B cell (primary cell): Measurements from ENCODE around the gene SOX18. TPM values are rescaled to one million over a fixed set of nuclear protein-coding genes. Genes with fewer than 3 reads are reported as not detected.

Source experiments
- ATAC-seq: fragments of 200-7000 bp; cut with Tn5 transposase; one replicate; pipeline ENCODE4 v1.10.0; 2021; ENCODE audit warnings: low read depth, mild to moderate bottlenecking, moderate number of reproducible peaks, moderate library complexity
- CTCF ChIA-PET: fragments of 350-600 bp; sonication (Branson Sonifier 250); formaldehyde crosslinking; loops from one replicate; lab custom pipeline; 2021; ENCODE audit warnings: antibody characterized with exemption, inconsistent platforms; lab: Charles Lee
- POLR2A ChIA-PET: fragments of 350-600 bp; sonication (Branson Sonifier 250); formaldehyde crosslinking; loops from one replicate; lab custom pipeline; 2021; ENCODE audit warnings: antibody characterized with exemption; lab: Charles Lee
- DNase-seq: peaks from one replicate; pipeline ENCODE4 v3.0.0; 2013
- H2AFZ ChIP-seq: 2 replicates; pipeline ENCODE4 v1.6.1; 2012; ENCODE audit warnings: mild to moderate bottlenecking, low read depth, low read length; ENCODE audit not compliant: insufficient read depth, poor library complexity, severe bottlenecking
- H3K27ac ChIP-seq, 2 donors: 1 replicate in 1 of 2; 2 replicates in 1 of 2; pipeline ENCODE4 v1.5.1; 2012 to 2013; ENCODE audit warnings: low read length in 2 of 2, mild to moderate bottlenecking in 2 of 2, moderate library complexity in 1 of 2
- H3K27me3 ChIP-seq, 4 experiments: fragments of 200-600 bp in 1 of 4; sonication (generic) in 1 of 4; replicated peaks in 1 of 4; 1 replicate in 2 of 4; 2 replicates in 2 of 4; pipeline versions ENCODE4 v1.6.1 to v1.7.0; 2013 to 2016; ENCODE audit warnings: low read length in 3 of 4, mild to moderate bottlenecking in 2 of 4, mixed read lengths in 1 of 4, moderate library complexity in 1 of 4; ENCODE audit not compliant: insufficient read depth in 4 of 4, control insufficient read depth in 3 of 4; ENCODE audit errors: control extremely low read depth in 1 of 4
- H3K36me3 ChIP-seq, 2 experiments: replicated peaks in 1 of 2; 1 replicate in 1 of 2; 2 replicates in 1 of 2; pipeline versions ENCODE4 v1.6.1 to v1.7.1; 2013; ENCODE audit warnings: low read length in 1 of 2; ENCODE audit not compliant: insufficient read depth in 2 of 2, control insufficient read depth in 1 of 2; ENCODE audit errors: control extremely low read depth in 1 of 2, extremely low read depth in 1 of 2
- H3K4me1 ChIP-seq, 2 donors: fragments of 200-600 bp in 1 of 2; sonication (generic) in 1 of 2; 1 replicate in 1 of 2; 2 replicates in 1 of 2; pipeline versions ENCODE4 v1.5.1 to v1.6.1; 2013 to 2017; ENCODE audit warnings: low read length in 2 of 2; ENCODE audit not compliant: control insufficient read depth in 2 of 2, insufficient read depth in 2 of 2
- H3K4me2 ChIP-seq: replicated peaks from 2 replicates; pipeline ENCODE3; 2012; ENCODE audit warnings: mild to moderate bottlenecking, low read depth, low read length; ENCODE audit not compliant: poor library complexity, severe bottlenecking
- H3K4me3 ChIP-seq, 5 experiments: fragments of 200-600 bp in 1 of 5; sonication (generic) in 1 of 5; 1 replicate in 3 of 5; 2 replicates in 2 of 5; pipeline versions ENCODE4 v1.5.1 to v1.7.0; 2011 to 2016; ENCODE audit warnings: low read length in 4 of 5, mild to moderate bottlenecking in 4 of 5, low read depth in 2 of 5, control low read depth in 1 of 5, moderate library complexity in 1 of 5; ENCODE audit not compliant: insufficient read depth in 1 of 5; ENCODE audit errors: control extremely low read depth in 1 of 5, extremely low read depth in 1 of 5
- H3K79me2 ChIP-seq: fragments of 200-600 bp; sonication (generic); one replicate; pipeline ENCODE4 v1.6.0; 2016; ENCODE audit warnings: low read length; ENCODE audit not compliant: control insufficient read depth, insufficient read depth
- H3K9ac ChIP-seq: fragments of 200-600 bp; sonication (generic); 2 replicates; pipeline ENCODE4 v1.6.1; 2017; ENCODE audit warnings: mild to moderate bottlenecking, low read length, moderate library complexity
- H3K9me3 ChIP-seq, 3 donors: one replicate each; pipeline versions ENCODE4 v1.6.1 to v1.7.1; 2013; ENCODE audit warnings: low read length in 2 of 3; ENCODE audit not compliant: control insufficient read depth in 2 of 3, insufficient read depth in 1 of 3; ENCODE audit errors: control extremely low read depth in 1 of 3
- H4K20me1 ChIP-seq: 2 replicates; pipeline ENCODE4 v1.6.0; 2012; ENCODE audit warnings: mild to moderate bottlenecking, low read length; ENCODE audit not compliant: insufficient read depth, control insufficient read depth, poor library complexity, severe bottlenecking
- H3K27ac Mint-ChIP-seq: one replicate; pipeline ENCODE4 v1.8.0; 2021; ENCODE audit warnings: mixed read lengths
- H3K27me3 Mint-ChIP-seq: one replicate; pipeline ENCODE4 v1.8.0; 2021; ENCODE audit warnings: mixed read lengths
- H3K4me1 Mint-ChIP-seq: one replicate; pipeline ENCODE4 v1.8.0; 2021; ENCODE audit warnings: mixed read lengths
- H3K4me3 Mint-ChIP-seq: one replicate; pipeline ENCODE4 v1.8.0; 2021; ENCODE audit warnings: mixed read lengths
- H3K9me3 Mint-ChIP-seq: one replicate; pipeline ENCODE4 v1.8.0; 2022; ENCODE audit warnings: mixed read lengths; ENCODE audit not compliant: insufficient read depth
- EZH2 ChIP-seq: IDR thresholded peaks from 2 replicates; pipeline ENCODE4 v1.6.1; 2012; ENCODE audit warnings: borderline replicate concordance, low read depth, mild to moderate bottlenecking, moderate library complexity, low read length; ENCODE audit not compliant: insufficient read depth, poor library complexity, severe bottlenecking
- WGBS: methylation state at CpG from one replicate; pipeline ENCODE4 v1.1.5; 2013; ENCODE audit warnings: missing lambda C conversion rate; ENCODE audit not compliant: insufficient coverage; 5-methylcytosine and 5-hydroxymethylcytosine counted together
- intact Hi-C: fragments of 100-400 bp; cut with micrococcal nuclease; formaldehyde crosslinking; loops from one replicate; pipeline ENCODE4 v1.10.0; 2022
- polyA plus RNA-seq: library from polyadenylated mRNA; depleted of rRNA; stranded (reverse); fragments of >200 nt; gene quantifications from 2 replicates; pipeline ENCODE4 v1.2.3, GENCODE V29; 2012
- total RNA-seq, 2 donors: library from RNA; stranded (reverse); fragments of 120-200 nt in 1 of 2; gene quantifications; 1 replicate in 1 of 2; 2 replicates in 1 of 2; pipeline versions ENCODE4 v1.2.3 to v1.2.4, GENCODE V29; 2013 to 2022
- TF ChIP-seq, protein P1 (sequence below): fragments of 200-600 bp; IDR thresholded peaks from one replicate; pipeline ENCODE4 v1.8.0; 2022; ENCODE audit warnings: antibody characterized with exemption, mild to moderate bottlenecking

The SOX18 gene
- total and polyA plus RNA-seq, 2 donors (not counting 1 experiment from before 2014, with no cell fraction given): not detected

DNA sequence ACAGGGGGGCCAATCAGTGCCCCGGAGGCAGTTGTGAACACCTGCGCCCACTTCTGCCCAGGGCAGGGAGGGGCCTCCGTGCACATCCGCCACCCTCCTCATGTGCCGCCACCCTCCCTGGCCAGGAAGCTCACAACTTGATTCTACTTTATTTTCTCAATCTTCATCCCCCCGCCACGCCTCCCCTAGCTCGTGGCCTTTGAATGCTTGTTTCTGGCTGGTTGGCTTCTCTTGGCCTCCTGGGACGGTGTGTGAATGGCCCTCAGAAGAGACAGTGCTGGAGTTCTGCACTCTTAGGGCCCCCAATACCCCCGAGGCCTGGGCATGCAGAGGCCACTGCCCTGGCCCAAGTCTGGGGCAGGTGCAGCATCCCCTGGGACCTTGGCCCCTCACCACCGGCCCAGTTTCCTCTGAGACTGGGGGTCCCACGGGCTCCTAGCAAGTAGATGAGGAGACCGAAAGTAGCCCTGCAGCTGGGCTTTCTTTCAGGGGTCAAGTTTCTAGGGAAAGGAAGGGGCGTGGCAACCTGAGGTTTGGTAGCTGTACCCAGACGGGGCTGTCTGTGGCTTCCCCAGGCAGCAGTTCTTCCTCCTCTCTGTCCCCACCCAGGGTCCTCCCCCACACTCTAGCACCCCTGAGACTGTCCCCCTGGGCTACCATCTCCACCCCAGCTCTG, 28.6 kb upstream of the SOX18 start:
- Histone ChIP-seq H4K20me1 (peaks cover 60% of the 10 kb centered on the region), H2AFZ (no peak overlapping the region), H3K79me2 (peaks cover 20% of the 10 kb centered on the region), H3K36me3 (peaks cover 0 to 34% of the 10 kb centered on the region in 2 experiments), H3K27ac (peak overlapping the region; percentile 77 to 83), H3K27me3 (no peaks in the 10 kb centered on the region), H3K4me2 (peak overlapping the region; percentile 96), H3K9me3 (no peaks in the 10 kb centered on the region), H3K9ac (peak overlapping the region; percentile 85), H3K4me3 (peak overlapping the region; percentile 80 to 98 (median 96)), H3K4me1 (peaks cover 37 to 71% of the 10 kb centered on the region in 2 donors)
- Mint-ChIP-seq H3K27ac (peak overlapping the region; percentile 92), H3K4me1 (peaks cover 55% of the 10 kb centered on the region), H3K4me3 (peak overlapping the region; percentile 87), H3K27me3 (no peaks in the 10 kb centered on the region), H3K9me3 (no peaks in the 10 kb centered on the region)
- WGBS: 0% methylated on average over 12 of the region's 15 CpGs
- ChIA-PET POLR2A (interaction anchor here (0.6 to 5.5 kb wide), 12 partner anchors 9 to 525 kb away, joined by 3 to 55 read pairs (median 6); partner anchors contain the start of genes NPBWR2, RTEL1 and TCEA2), CTCF (interaction anchor here (0.9 to 11.8 kb wide), 11 partner anchors 8 to 97 kb away, joined by 3 to 220 read pairs (median 4); partner anchors contain the start of genes PRPF6 and TCEA2)
- ATAC-seq (peak; percentile 50), DNase-seq (peak; percentile 88)
- TF ChIP-seq, protein P1, sequence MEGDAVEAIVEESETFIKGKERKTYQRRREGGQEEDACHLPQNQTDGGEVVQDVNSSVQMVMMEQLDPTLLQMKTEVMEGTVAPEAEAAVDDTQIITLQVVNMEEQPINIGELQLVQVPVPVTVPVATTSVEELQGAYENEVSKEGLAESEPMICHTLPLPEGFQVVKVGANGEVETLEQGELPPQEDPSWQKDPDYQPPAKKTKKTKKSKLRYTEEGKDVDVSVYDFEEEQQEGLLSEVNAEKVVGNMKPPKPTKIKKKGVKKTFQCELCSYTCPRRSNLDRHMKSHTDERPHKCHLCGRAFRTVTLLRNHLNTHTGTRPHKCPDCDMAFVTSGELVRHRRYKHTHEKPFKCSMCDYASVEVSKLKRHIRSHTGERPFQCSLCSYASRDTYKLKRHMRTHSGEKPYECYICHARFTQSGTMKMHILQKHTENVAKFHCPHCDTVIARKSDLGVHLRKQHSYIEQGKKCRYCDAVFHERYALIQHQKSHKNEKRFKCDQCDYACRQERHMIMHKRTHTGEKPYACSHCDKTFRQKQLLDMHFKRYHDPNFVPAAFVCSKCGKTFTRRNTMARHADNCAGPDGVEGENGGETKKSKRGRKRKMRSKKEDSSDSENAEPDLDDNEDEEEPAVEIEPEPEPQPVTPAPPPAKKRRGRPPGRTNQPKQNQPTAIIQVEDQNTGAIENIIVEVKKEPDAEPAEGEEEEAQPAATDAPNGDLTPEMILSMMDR: no peak
- TF ChIP-seq EZH2: no peak
- intact Hi-C loops: loop anchor here (2.0 to 5.0 kb wide), 3 partner anchors 121 to 213 kb away; partner anchors contain the start of genes PCMTD2, TPD52L2 and UCKL1

DNA sequence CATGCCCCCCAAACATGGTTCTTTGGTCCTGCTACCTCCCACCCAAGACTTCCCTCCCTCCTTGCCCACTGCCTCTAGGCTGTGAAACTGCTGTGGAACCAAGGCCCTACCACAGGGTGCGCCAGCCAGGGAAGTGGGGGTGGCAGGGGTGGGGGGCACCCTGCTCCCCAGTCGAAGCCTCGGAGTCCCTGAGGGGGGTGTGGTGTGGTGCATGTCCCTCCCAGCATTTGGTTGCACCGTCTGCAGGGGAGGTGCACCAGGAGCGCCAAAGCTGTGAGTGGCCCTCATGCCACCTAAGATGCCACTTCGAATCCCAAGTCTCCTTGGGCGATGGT, 28.1 kb upstream of the SOX18 start:
- peaks cover 0 to 39% of the 10 kb centered on the region in 2 experiments for H3K36me3 ChIP-seq
- peaks cover 32 to 68% of the 10 kb centered on the region in 2 donors for H3K4me1 ChIP-seq
- ChIA-PET CTCF (interaction anchor here (0.9 to 11.8 kb wide), 10 partner anchors 8 to 97 kb away, joined by 3 to 220 read pairs (median 4); partner anchors contain the start of genes PRPF6 and TCEA2), POLR2A (interaction anchor here (0.6 to 5.5 kb wide), 10 partner anchors 8 to 525 kb away, joined by 3 to 55 read pairs (median 10); partner anchors contain the start of gene TCEA2)
- Mint-ChIP-seq H3K27me3 (no peaks in the 10 kb centered on the region), H3K27ac (peak overlapping the region; percentile 92), H3K9me3 (no peaks in the 10 kb centered on the region), H3K4me1 (peaks cover 52% of the 10 kb centered on the region), H3K4me3 (peak overlapping the region; percentile 87)
- H3K9ac ChIP-seq: peak overlapping the region; percentile 85
- H2AFZ ChIP-seq: no peak overlapping the region
- no peak for TF ChIP-seq EZH2
- TF ChIP-seq, protein P1: no peak
- H3K79me2 ChIP-seq: peaks cover 20% of the 10 kb centered on the region
- intact Hi-C loops: loop anchor here (2.0 to 5.0 kb wide), 3 partner anchors 120 to 213 kb away; partner anchors contain the start of genes PCMTD2, TPD52L2 and UCKL1
- peak overlapping the region; percentile 80 to 98 (median 96) for H3K4me3 ChIP-seq
- peaks cover 60% of the 10 kb centered on the region for H4K20me1 ChIP-seq
- peak overlapping the region; percentile 77 to 83 for H3K27ac ChIP-seq
- H3K27me3 ChIP-seq: no peaks in the 10 kb centered on the region
- DNase-seq (no peak), ATAC-seq (peak; percentile 0)
- no peaks in the 10 kb centered on the region for H3K9me3 ChIP-seq
- peak overlapping the region; percentile 96 for H3K4me2 ChIP-seq
- WGBS: 0% methylated on average over 4 of the region's 7 CpGs
